GM18507 (cell line): ENCODE measurements around the gene SDK1.
"Not testable (repeated sequence)": the region's sequence is repeated elsewhere in the genome, so short reads cannot be mapped to it uniquely, and the experiment has no call there.

Experiments
- DNase-seq: peaks from one replicate; pipeline ENCODE4 v3.0.0; 2011; ENCODE audit warnings: low read depth; ENCODE audit not compliant: insufficient read length; ENCODE audit errors: extremely low spot score
- FAIRE-seq: peaks from 2 replicates; lab custom pipeline; 2011; peaks lifted over from hg19 to GRCh38; lab: Jason Lieb, UNC

The SDK1 gene

GRCh38 chr7:4281231-4281993 is 980.4 kb downstream of the SDK1 start:
- FAIRE-seq (no peak), DNase-seq (no peak)

- DNase-seq (no peak), FAIRE-seq (no peak)
Measured at GRCh38 chr7:4282434-4283223, 981.6 kb downstream of the SDK1 start.

GRCh38 chr7:4286351-4286750 is 985.3 kb downstream of the SDK1 start:
- FAIRE-seq (no peak), DNase-seq (no peak)

DNA sequence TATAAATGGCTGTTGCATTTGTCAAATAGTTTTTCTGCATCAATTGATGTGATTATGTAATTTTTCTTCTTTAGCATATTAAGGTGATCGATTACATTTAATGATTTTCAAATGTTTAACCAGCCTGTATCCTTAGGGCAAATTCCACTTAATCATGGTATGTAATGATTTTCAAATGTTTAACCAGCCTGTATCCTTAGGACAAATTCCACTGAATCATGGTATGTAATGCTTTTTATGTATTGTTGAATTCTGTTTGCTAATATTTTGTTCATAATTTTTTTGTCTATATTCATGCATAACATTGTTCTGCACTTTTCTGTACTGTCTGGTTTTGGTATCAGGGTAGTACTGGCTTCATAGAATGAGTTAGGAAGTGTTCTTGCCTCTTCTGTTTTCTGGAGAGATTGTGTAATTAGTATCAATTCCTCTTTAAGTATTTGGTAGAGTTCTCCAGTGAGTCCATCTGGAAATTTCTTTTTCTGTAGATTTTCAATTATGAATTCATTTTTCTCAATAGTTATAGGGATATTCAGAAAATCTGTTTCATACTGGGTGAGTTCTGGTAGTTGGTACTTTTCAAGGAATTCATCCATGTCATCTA is 987.8 kb downstream of the SDK1 start:
- DNase-seq = no peak

DNA sequence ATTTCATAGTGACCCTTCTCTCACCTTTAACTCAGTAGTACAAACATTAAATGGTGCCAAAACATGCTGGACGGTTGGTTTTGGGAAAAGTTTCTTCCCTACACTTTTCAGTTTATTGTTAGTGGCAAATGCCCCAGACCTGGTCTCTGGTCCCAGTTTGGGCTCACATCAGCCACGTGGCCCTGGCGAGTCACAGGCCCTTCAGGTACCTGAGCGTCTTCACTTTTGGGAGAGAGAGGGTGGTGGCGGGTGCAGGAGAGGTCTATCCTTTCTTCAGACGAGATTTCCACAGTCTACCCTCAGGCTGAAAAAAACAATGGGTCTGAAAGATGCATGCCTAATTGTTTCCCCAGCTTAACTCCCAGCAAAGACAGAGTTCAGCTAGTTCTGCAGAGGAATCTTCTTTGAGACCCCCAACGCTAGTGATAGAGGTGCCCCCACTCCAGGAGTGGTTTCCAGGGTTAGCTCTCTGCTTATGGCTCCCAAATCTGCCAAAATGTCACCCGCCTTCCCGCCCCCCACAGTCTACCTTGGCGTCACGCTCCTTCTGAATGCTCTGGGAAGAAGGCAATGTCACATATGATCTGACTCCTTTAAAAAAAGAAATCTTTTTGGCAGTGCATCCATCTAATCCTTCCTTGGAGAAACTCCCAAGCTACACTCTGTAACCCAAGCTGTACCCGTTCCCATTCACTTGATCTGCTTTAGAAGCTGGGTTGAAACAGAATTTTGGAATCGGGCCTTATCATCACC is 996.3 kb downstream of the SDK1 start:
- FAIRE-seq (no peak), DNase-seq (no peak)

More for the DNA sequence above, 987.8 kb downstream of the SDK1 start:
- FAIRE-seq = no peak

DNA sequence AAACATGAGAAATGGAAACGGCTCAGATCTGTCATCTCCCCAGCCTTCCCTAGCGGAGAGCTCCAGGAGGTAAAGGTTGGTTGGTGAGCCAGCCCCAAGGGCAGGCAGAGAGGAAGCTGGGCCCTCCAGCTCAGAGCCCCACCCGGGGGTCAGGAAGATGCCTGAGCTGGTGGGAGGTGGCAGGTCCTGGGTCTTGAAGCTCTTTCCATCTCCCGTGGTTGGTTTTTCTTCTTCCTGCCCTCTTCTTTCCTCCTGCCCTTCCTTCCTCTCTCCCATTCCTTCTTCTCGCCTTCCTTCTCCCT is 996.8 kb downstream of the SDK1 start:
- FAIRE-seq = no peak
- DNase-seq = no peak

DNA sequence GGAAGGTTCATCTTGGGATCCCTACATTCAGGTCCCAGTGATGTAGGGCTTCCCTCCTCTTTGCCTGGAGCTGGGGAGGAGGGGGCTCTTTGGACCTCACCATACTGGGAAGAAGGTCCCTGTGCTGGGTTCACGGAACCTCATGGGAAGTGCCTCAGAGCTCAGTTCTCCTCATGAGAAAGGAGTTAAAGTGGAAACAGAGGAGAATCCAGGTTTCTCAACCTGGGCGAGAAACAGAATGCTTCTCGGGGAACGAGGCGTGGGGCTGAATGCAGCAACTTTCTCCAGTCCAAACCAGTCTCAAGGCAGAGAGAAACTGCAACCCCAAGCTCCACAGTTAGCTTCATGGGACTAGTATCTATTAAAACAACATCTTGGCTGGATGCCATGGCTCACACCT is 998.4 kb downstream of the SDK1 start:
- FAIRE-seq = no peak

GRCh38 chr7:4302203-4302905 is 1001.3 kb downstream of the SDK1 start:
- DNase-seq (no peak), FAIRE-seq (no peak)

More for the DNA sequence above, 998.4 kb downstream of the SDK1 start:
- no peak for DNase-seq

DNA sequence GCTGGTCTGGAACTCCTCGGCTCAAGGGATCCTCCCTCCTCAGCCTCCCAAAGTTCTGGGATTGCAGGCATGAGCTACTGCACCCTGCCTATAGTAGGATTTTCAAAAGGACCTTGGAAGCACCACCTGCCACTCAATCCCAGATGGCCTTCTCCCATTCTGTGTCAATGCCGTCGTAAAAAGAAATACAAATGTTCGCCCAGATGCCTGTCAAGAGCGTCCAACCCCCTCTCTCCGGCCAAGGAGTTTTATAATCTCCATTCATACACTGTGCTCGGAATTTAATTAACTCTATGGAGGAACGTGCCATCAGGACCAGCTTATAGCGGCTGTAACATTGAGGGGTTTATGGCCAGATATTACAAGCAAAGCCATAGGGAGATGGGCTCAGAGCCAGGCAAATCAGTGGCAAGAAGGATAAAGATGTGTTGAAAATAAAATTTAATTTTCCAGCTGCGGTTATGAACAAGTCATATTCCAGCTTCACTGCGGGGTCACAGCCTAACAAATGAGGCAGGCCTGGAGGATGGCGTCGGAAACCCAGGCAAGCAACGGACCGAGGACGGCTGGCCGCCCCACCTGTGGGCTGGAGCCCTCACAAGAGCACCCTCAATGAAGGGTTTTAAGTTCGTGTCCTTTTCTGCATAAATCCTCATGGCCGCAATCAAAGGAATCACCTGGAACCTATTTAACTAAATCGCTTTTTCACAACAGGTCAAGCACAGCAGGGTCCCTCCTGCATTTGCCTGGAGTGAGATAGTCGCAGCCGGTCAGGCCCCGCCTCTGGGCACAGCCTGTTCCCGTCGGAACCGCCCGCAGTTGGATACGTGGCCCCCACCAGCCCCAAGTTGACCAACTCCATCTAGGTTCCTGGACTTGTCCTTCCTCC is 1006.5 kb downstream of the SDK1 start:
- DNase-seq (no peak), FAIRE-seq (no peak)

DNA sequence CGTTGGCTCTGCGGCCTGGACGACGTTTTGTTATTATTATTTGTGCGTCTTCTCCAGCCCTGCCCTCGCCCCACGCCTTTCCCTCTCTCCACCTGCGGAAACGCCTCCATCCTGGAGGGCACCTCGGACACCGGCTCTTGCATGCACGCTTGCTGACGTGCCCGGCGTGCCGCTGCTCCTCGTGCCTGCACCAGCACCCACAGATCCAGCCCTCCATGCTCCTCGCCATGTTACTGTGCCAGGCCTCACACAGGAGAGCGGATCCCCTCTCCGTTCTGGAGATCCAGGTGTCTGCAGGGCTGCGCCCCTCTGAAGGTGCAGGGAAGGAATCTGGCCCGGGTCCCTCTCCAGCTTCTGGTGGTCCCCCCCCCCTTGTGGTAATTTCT is 1007.1 kb downstream of the SDK1 start:
- no peak for FAIRE-seq
- DNase-seq = no peak

DNA sequence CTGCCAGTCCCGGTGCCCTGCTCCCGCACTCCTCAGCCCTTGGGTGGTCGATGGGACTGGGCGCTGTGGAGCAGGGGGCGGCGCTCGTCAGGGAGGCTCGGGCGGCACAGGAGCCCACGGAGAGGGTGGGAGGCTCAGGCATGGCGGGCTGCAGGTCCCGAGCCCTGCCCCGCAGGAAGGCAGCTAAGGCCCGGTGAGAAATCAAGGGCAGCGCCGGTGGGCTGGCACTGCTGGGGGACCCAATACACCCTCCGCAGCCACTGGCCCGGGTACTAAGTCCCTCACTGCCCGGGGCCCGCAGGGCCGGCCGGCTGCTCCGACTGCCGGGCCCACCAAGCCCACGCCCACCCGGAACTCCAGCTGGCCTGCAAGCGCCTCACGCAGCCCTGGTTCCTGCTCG is 1012.9 kb downstream of the SDK1 start:
- not testable (repeated sequence) for DNase-seq, FAIRE-seq

DNA sequence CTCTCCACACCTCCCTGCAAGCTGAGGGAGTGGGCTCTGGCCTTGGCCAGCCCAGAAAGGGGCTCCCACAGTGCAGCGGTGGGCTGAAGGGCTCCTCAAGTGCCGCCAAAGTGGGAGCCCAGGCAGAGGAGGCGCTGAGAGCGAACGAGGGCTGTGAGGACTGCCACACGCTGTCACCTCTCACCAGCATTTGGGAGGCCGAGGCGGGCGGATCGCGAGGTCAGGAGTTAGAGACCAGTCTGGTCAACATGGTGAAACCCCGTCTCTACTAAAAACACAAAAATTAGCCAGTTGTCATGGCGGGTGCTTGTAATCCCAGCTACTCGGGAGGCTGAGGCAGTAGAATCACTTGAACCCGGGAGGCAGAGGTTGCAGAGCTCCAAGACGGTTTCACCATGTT is 1013.3 kb downstream of the SDK1 start:
- not testable (repeated sequence) for FAIRE-seq, DNase-seq
